NCI-H526 (cell line): Measurements from ENCODE around the gene MARCHF7.
"Not testable (repeated sequence)": the region's sequence is repeated elsewhere in the genome, so short reads cannot be mapped to it uniquely, and the experiment has no call there.

Experiments used
- DNase-seq, 2 experiments: peaks; one replicate each; lab custom pipeline; 2025; lab: John Stamatoyannopoulos, UW

Gene MARCHF7

GRCh38 chr2:159712143-159712928 lies at the start of gene MARCHF7:
Gene MARCHF7 (plus strand): TSS chr2:159712506. CDS start chr2:159729023, 16,517 bp downstream.
- DNase-seq: peak; percentile 95 to 98

- not testable (repeated sequence) for DNase-seq
Observed at GRCh38 chr2:159667423-159667822, 44.9 kb upstream of the MARCHF7 start.

- DNase-seq: no peak
Observed at GRCh38 chr2:159671047-159671446, 41.3 kb upstream of the MARCHF7 start.

- no peak for DNase-seq
Observed at GRCh38 chr2:159677654-159678053, 34.7 kb upstream of the MARCHF7 start.

- DNase-seq: no peak
Observed at GRCh38 chr2:159680692-159681091, 31.6 kb upstream of the MARCHF7 start.

GRCh38 chr2:159683817-159684216 lies 28.5 kb upstream of the MARCHF7 start:
- no peak for DNase-seq

GRCh38 chr2:159684796-159685195 lies 27.5 kb upstream of the MARCHF7 start:
- DNase-seq: no peak

- no peak for DNase-seq
Observed at GRCh38 chr2:159694500-159695040, 17.7 kb upstream of the MARCHF7 start.

- DNase-seq: no peak
Observed at GRCh38 chr2:159695795-159696448, 16.4 kb upstream of the MARCHF7 start.

- DNase-seq: no peak
Observed at GRCh38 chr2:159703491-159703890, 8.8 kb upstream of the MARCHF7 start.

GRCh38 chr2:159706385-159706980 lies 5.8 kb upstream of the MARCHF7 start:
- no peak for DNase-seq

- DNase-seq: no peak
Observed at GRCh38 chr2:159708066-159708760, 4.1 kb upstream of the MARCHF7 start.

GRCh38 chr2:159710601-159711180 lies 1.6 kb upstream of the MARCHF7 start:
- DNase-seq: no peak

GRCh38 chr2:159711562-159712142 lies 654 bp upstream of the MARCHF7 start:
- DNase-seq: peak in 1 of 2 experiments; percentile 66

GRCh38 chr2:159712929-159713420 lies 669 bp downstream of the MARCHF7 start:
- peak in 1 of 2 experiments; percentile 74 for DNase-seq

GRCh38 chr2:159713631-159714246 lies 1.4 kb downstream of the MARCHF7 start:
- DNase-seq: peak in 1 of 2 experiments; percentile 26

GRCh38 chr2:159714247-159714930 lies 2.1 kb downstream of the MARCHF7 start:
- DNase-seq: no peak

- DNase-seq: no peak
Observed at GRCh38 chr2:159715451-159715850, 3.1 kb downstream of the MARCHF7 start.

GRCh38 chr2:159716409-159716808 lies 4.1 kb downstream of the MARCHF7 start:
- not testable (repeated sequence) for DNase-seq

- DNase-seq: no peak
Observed at GRCh38 chr2:159716857-159717256, 4.6 kb downstream of the MARCHF7 start.
